Hypothalamus (tissue), 51 donors: ENCODE data around the gene ASIC1.
"Not testable (repeated sequence)": the region's sequence is repeated elsewhere in the genome, so short reads cannot be mapped to it uniquely, and the experiment has no call there.

ENCODE experiments used
- DNase-seq, 51 donors: peaks; one replicate each; lab custom pipeline; 2025; lab: John Stamatoyannopoulos, UW

Gene ASIC1

DNA sequence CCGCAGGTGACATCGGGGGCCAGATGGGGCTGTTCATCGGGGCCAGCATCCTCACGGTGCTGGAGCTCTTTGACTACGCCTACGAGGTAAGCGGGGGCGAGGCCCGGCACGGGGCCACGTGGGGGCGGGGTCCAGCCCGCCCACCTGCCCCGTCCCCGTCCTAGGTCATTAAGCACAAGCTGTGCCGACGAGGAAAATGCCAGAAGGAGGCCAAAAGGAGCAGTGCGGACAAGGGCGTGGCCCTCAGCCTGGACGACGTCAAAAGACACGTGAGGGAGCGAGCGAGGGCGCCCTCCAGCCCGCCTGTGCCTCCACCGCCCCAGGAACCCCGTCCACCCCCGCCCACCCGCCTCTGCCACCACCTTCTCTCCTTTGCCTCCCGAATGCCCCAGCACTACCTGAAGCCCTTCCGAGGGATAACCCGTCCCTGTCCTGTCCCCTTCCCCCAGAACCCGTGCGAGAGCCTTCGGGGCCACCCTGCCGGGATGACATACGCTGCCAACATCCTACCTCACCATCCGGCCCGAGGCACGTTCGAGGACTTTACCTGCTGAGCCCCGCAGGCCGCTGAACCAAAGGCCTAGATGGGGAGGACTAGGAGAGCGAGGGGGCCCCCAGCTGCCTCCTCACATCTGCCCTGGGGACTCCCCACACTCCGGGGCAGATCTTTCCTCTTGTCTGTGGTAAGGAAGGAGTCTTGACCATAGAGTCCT lies 23.9 kb downstream of the ASIC1 start:
- no peak for DNase-seq

- DNase-seq, result no peak
These were observed 25.2 kb downstream of the ASIC1 start for GRCh38 chr12:50082644-50083043.

- DNase-seq, result no peak
These were observed 25.9 kb downstream of the ASIC1 start for GRCh38 chr12:50083301-50083700.

GRCh38 chr12:50084409-50084774 lies 27.0 kb downstream of the ASIC1 start:
- not testable (repeated sequence) for DNase-seq

GRCh38 chr12:50084775-50085614 lies 27.6 kb downstream of the ASIC1 start, which contains the start of gene SMARCD1:
Gene SMARCD1 (plus strand): TSS chr12:50085342. CDS start chr12:50085370, 28 bp downstream.
- DNase-seq, result peak; percentile 48 to 95 (median 88)

GRCh38 chr12:50085615-50086072 lies 28.2 kb downstream of the ASIC1 start:
- no peak for DNase-seq

DNA sequence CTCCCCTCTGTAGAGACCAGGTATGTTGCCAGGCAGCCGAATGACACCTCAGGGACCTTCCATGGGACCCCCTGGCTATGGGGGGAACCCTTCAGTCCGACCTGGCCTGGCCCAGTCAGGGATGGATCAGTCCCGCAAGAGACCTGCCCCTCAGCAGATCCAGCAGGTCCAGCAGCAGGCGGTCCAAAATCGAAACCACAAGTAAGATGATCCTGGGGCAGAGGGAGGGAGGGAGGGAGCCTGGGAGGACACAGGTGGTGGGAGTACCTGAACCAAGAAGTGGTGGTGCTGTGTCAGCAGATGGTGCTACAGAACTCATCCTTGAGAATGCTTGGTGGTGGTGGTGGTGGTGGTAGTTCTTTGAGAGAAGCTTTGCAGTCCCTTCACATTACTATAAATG lies 28.8 kb downstream of the ASIC1 start:
- DNase-seq, result no peak

DNA sequence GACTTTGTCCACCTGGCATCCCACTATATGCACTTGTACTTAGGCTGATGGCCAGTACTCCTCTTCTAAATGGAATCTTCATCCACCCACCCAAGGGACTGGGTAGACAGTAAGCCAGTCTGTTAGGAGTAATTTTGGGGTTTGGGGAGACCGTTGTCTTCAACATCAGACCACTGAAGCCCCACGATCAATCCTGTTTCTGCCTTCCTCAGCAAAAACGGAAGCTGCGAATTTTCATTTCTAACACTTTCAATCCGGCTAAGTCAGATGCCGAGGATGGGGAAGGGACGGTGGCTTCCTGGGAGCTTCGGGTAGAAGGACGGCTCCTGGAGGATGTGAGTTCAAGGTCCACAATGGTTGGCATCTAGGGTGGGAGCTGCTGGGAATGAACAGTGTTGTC lies 29.8 kb downstream of the ASIC1 start:
- no peak for DNase-seq

DNA sequence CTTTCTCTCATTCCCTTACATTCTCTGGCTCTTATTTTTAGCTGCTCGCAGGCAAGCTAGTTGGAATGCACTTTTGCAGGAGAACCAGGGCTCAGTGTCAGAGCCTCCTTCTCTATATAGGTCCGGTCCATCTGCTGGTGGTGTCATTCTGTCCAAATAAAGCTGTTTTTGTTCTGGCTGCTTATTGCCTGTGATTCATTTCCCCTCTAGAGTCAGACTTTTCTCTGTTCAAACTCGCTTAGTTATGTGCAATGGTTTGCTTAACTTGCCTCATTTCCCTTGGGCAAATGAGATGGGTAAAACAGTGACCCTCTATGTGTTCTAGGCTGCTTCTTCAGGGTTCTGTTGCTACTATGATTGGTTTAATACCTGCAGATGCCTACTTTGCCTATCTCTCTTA lies 30.6 kb downstream of the ASIC1 start:
- DNase-seq, result no peak

DNA sequence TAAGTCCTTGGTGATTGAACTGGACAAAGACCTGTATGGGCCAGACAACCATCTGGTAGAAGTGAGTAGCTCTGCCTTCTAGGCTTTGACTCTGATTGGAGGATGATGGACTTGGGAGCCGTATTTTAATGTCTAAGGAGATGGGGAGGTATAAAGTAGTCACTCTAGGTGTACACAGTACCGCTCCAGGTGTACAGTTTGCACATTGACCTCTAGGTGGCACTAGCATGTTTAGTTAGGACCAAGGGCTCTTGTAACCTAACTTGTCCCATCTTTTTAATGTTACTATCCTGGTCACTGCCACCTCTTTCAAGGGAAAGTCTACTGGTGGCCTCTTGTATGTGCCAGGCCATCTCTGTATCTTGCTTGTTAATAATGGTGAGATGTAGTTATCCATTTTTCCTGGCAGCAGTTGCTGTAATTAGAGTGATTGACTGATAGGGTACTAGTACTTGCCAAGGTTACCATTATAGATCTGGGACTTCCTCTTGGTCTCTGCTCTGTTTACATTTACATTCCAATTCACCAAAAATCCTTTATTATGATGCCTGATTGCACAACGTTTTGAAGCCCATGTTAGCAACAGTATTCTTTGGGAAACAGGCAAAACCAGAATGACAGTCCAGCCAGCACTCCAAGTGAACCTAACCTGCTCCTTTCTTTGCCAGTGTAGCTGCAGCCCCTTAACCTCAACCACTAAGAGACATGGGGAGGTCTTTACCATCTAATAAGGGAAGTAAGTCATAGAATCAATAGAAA lies 31.4 kb downstream of the ASIC1 start:
- DNase-seq, result peak in 13 of 51 donors; percentile 10 to 49 (median 24)

GRCh38 chr12:50089730-50090129 lies 32.3 kb downstream of the ASIC1 start:
- DNase-seq, result no peak

GRCh38 chr12:50090391-50090790 lies 33.0 kb downstream of the ASIC1 start:
- DNase-seq, result no peak

DNA sequence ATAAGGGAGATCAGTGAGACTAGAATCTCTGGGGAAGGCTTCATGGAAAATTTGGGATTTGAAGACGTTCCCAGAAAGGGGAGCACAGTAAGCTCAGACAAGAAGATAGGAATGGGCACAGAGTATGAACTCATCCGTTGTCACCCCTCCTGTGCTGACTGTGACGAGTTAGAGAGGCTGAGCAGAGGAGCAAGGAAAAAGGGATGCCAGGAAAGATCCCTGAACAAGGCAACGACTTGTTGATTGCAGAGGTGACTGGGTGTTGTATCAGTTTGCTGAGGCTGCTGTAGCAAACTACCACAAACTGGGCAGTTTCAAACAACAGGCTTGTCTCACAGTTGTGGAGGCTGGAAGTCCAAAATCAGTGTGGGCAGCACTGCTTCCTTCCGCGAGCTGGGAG lies 40.6 kb downstream of the ASIC1 start:
- no peak for DNase-seq

DNA sequence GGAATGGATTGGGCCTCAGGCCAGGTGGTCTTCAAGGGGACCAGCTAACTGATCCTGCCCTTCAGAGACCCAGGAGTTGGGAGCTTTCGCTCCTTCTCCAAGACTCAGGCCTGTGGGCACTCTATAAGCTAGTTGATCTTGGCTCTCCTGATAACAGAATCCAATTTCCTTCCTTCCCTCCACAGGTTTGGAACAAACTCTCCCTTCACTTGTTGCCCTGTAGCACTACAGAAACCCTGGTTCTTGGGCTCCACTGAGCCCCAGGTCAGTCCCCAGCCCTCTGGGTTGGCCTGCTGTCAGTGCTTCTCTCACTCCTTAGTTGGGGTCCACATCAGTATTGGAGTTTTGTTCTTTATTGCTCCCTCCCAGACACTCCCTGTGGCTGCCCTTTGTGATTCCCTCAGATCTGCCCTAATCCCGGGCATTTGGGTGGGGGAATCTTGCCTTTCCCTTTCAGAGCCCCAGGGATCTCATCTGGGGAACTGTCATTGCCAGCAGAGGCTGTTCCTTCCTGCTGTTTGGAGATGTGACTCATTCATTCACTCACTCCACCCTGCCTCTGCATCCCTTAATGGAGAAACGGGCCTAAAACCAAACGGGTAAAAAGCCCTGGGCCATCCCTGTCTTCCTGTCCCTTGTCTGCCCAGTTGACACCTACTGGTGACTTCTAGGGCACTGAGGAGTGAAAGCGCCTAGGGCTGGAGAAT lies 42.1 kb downstream of the ASIC1 start:
- DNase-seq, result no peak

GRCh38 chr12:50100561-50100960 lies 43.2 kb downstream of the ASIC1 start:
- no peak for DNase-seq

GRCh38 chr12:50101663-50102062 lies 44.3 kb downstream of the ASIC1 start:
- peak in 4 of 51 donors; percentile 17 to 69 (median 20) for DNase-seq

DNA sequence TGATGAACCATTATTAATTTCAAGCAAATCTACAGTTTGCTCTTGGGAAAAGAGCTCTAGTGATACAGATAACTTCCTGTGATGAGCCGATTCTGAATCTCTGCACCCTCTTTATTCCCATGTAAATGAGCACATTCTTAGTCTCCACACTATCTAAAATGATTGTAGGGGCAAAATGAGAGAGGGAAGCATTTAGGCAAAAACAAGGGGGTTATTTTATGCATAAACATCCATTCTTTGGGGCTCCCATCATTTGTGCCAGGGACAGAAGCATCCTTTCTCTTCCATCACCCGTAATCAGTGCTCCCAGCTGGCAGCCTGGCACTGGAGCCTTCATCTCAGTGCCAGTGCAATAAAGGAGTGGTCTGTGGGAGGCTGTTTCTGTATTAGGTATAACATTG lies 44.7 kb downstream of the ASIC1 start:
- DNase-seq, result peak in 18 of 51 donors; percentile 10 to 80 (median 38)

GRCh38 chr12:50102646-50103309 lies 45.4 kb downstream of the ASIC1 start:
- peak in 4 of 51 donors; percentile 13 to 53 (median 16) for DNase-seq

DNA sequence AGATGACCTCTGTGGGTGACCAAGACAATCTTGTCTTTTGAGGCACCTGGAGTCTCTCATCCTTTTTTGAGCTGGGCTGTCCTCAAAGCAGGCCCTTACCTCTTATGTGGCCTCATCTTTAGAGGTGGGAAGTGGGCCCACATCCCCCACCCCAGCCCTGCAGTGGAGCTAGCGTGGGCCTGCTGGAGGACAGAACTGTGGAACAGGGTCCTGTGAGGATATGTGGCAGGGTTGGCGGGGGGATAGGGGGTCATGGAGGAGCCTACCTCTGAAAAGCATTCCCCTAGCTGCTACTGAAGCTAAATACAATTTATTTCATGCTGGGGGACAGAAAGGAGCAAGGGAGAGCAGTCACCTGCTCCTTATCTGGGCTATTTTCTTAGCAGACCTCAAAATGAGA lies 46.0 kb downstream of the ASIC1 start:
- no peak for DNase-seq
